Activated CD8-positive, alpha-beta T cell treated with anti-CD3 and anti-CD28 coated beads, Interleukin-2, amount 10 ng/mL, durations not matched to agents 7 days and 5 days (primary cell): ENCODE data around the gene EIF4G2. TPM values are rescaled to one million over a fixed set of nuclear protein-coding genes. Genes with fewer than 3 reads are reported as not detected.

Source experiments
- ATAC-seq: fragments of 150-1000 bp; cut with Tn5 transposase; one replicate; pipeline ENCODE4 v1.10.0; 2021; ENCODE audit warnings: moderate library complexity
- CTCF ChIA-PET: fragments of 350-600 bp; sonication (Branson Sonifier 250); formaldehyde crosslinking; loops from one replicate; lab custom pipeline; 2021; ENCODE audit warnings: antibody characterized with exemption; lab: Charles Lee
- POLR2A ChIA-PET: fragments of 350-600 bp; sonication (Branson Sonifier 250); formaldehyde crosslinking; loops from one replicate; lab custom pipeline; 2021; ENCODE audit warnings: antibody characterized with exemption; lab: Charles Lee
- DNase-seq: peaks from one replicate; pipeline ENCODE4 v3.0.0-alpha.2; 2020
- H3K27ac Mint-ChIP-seq: one replicate; pipeline ENCODE4 v1.8.0; 2021; ENCODE audit warnings: mild to moderate bottlenecking, mixed read lengths
- H3K27me3 Mint-ChIP-seq: one replicate; pipeline ENCODE4 v1.8.0; 2021; ENCODE audit warnings: low read depth, mixed read lengths
- H3K36me3 Mint-ChIP-seq: one replicate; pipeline ENCODE4 v1.8.0; 2021; ENCODE audit warnings: low read depth, mixed read lengths
- H3K4me1 Mint-ChIP-seq: one replicate; pipeline ENCODE4 v1.8.0; 2021; ENCODE audit warnings: low read depth, mixed read lengths
- H3K4me3 Mint-ChIP-seq: one replicate; pipeline ENCODE4 v1.8.0; 2021; ENCODE audit warnings: mild to moderate bottlenecking, mixed read lengths
- H3K9me3 Mint-ChIP-seq: one replicate; pipeline ENCODE4 v1.8.0; 2022; ENCODE audit warnings: mixed read lengths; ENCODE audit not compliant: insufficient read depth
- total RNA-seq, 2 experiments: library from RNA; stranded (reverse); gene quantifications; one replicate each; pipeline ENCODE4 v1.2.3, GENCODE V29; 2021

The EIF4G2 gene
- total RNA-seq: 100 to 1,000 TPM; 667 to 682 TPM

DNA sequence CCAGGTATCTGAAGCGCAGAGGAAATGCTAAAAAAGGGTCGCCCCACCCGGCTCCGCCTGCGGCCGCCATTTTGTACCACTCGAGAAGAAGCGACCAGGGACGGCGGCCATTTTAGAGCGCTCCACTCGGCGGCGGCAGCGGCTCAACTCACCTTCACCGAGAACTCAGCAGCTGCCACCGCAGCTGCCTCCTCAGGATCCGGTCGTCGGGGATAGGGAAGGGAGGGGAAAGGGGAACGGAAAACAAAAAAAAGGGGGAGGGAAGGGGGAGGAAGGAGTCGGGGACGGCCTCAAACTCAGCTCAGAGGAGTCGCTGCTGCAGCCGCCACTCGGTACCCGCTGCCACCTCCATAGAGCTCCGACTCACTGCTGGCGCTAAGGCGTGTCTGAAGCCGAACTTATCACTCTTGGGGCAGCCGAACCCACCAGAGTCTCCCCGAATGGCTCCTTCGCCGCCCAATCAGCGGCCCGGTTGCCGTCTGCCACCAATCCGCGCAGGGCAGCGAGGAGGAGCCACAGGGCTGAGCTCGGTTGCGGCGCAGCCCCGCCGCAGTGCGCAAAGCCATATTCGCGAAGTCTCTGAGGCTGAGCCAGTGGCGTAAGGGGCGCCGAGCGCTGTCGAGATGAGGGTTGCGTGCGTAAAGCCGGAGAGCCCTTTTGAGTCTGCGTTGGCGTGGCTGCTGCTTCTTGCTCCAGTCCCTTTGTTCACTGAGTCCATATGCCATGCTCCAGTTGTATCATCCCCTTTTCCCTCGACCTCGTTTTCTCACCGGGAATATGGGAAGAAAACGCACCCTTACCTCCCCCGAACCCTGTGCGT is at the start of gene EIF4G2:
EIF4G2 (minus strand) TSS at position 374 of the 820 bp plus-strand sequence.
- CTCF ChIA-PET: interaction anchor here (0.6 to 2.2 kb wide), 14 partner anchors 9 to 268 kb away, joined by 3 to 39 read pairs (median 6); partner anchors contain the start of genes RNF141 and ZBED5
- Mint-ChIP-seq H3K4me1 (peaks cover 47% of the 10 kb centered on the region), H3K4me3 (peak within 1 kb of the TSS; percentile 86), H3K27ac (peak within 1 kb of the TSS; percentile 98), H3K36me3 (peaks cover 44% of the 10 kb centered on the region), H3K27me3 (no peaks in the 10 kb centered on the region), H3K9me3 (no peaks in the 10 kb centered on the region)
- ATAC-seq: peak; percentile 94
- POLR2A ChIA-PET: interaction anchor here (0.6 to 5.9 kb wide), 46 partner anchors 8 to 1445 kb away, joined by 3 to 226 read pairs (median 4); partner anchors contain the start of genes CTR9 and ZBED5
- peak; percentile 98 for DNase-seq

DNA sequence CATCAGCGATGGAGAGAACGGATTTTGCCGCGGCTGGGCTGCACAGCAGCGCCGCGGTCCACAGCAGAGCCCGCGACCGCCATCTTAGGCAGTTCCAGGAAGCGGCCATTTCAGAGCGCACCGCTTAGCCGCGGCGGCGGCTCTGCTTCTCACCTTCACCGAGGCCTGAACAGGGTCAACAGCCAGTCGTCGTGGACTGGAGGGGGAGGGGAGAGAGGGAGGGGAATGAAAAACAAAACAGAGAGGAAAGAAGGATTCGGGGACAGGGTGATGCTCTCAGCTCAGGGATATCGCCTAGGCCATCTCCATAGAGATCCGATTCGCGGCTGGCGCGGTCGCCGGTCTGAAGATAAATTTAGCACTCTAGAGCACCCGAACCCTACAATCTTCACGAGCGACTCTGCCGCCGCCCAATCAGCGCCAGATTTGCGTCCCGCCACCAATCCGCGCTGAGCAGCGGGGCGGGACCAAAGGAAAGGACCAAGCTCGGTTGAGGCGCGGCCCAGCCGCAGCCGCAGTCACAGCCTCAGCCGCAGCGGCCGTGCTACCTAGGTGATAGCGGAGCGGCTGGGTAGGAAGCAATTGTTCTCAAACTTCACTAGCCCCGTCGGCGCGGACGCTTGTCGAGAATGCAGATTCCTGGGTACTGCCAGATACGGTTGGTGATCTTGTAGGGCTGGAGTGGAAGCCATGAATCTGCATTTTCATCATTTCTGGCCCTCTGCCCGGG is 49.1 kb upstream of the EIF4G2 start, which contains the start of gene ZBED5:
ZBED5 (minus strand) TSS at position 345 of the 730 bp plus-strand sequence. CDS start 3,108 bp downstream, outside the sequence.
- Mint-ChIP-seq H3K27ac (peak within 1 kb of the TSS; percentile 99), H3K36me3 (peaks cover 30% of the 10 kb centered on the region), H3K27me3 (no peaks in the 10 kb centered on the region), H3K4me1 (peaks cover 38% of the 10 kb centered on the region), H3K4me3 (peak within 1 kb of the TSS; percentile 99), H3K9me3 (no peaks in the 10 kb centered on the region)
- ChIA-PET CTCF (interaction anchor here (1.0 to 3.3 kb wide), 8 partner anchors 21 to 452 kb away, joined by 3 to 21 read pairs (median 4); partner anchors contain the start of gene EIF4G2), POLR2A (interaction anchor here (0.9 to 4.3 kb wide), 13 partner anchors 9 to 65 kb away, joined by 3 to 226 read pairs (median 6); partner anchors contain the start of gene EIF4G2)
- DNase-seq: peak; percentile 96
- ATAC-seq: peak; percentile 92

DNA sequence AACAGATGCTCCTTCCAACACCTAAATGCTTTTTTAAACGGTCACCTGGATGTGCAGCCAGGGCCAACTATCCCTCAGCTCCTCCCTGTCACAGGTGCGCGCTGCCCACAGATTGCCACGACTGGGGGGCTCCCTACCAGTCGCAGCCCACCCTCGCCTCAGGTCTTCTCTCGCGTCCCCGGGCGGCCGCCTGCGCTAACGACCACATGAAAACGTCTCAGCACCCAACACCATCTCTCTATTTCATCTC is 48.7 kb upstream of the EIF4G2 start:
- peaks cover 33% of the 10 kb centered on the region for H3K36me3 Mint-ChIP-seq
- ATAC-seq (peak; percentile 23), DNase-seq (no peak)
- H3K9me3 Mint-ChIP-seq: no peaks in the 10 kb centered on the region
- CTCF ChIA-PET: interaction anchor here (1.0 to 3.3 kb wide), 4 partner anchors 21 to 87 kb away, joined by 4 to 21 read pairs (median 8); no protein-coding TSS in a partner anchor
- H3K4me3 Mint-ChIP-seq: peak overlapping the region; percentile 99
- peak overlapping the region; percentile 99 for H3K27ac Mint-ChIP-seq
- H3K27me3 Mint-ChIP-seq: no peaks in the 10 kb centered on the region
- H3K4me1 Mint-ChIP-seq: peaks cover 33% of the 10 kb centered on the region
- POLR2A ChIA-PET: interaction anchor here (0.6 to 4.3 kb wide), 11 partner anchors 10 to 68 kb away, joined by 3 to 226 read pairs (median 6); partner anchors contain the start of gene EIF4G2

DNA sequence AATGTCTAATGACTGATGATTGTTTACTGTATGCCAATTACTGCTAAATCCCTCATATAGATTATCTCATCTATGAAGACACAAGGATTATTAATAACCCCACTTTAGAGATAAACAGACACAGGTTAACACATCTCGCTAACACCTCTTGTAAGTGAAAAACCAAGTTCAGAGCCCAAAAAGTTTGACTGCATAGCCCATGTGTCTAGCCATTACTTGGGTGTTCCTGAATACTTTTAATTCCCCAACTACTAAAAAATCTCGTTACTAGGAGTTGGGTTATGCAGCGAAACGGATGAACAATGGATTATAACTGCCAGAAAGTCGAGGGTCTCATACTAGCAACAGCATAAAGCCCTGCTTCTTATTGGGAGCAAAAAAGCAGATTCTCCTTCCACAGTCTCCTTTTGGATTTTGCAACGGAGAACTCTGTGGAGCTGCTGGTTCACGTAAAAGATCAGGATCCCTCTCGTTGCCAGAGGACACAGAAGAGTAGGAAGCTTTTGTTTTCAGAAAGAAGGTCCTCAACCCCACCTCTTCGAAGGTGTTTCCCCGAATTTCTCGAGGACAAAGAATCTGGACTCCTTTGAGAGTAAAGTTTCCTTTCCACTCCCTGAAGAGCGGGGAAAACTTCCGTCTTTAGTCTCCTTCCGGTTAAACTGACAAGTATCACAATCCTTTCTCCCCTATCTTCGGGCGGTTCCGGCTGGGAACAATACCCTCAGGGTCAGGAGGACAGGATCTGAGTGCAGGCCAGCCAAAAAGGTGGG is 48.1 kb upstream of the EIF4G2 start:
- Mint-ChIP-seq H3K36me3 (peaks cover 38% of the 10 kb centered on the region), H3K4me1 (peaks cover 33% of the 10 kb centered on the region), H3K9me3 (no peaks in the 10 kb centered on the region), H3K4me3 (peak overlapping the region; percentile 99), H3K27ac (peak overlapping the region; percentile 99), H3K27me3 (no peaks in the 10 kb centered on the region)
- ATAC-seq: no peak
- no peak for DNase-seq
- ChIA-PET POLR2A (interaction anchor here (0.6 to 4.3 kb wide), 11 partner anchors 10 to 68 kb away, joined by 3 to 226 read pairs (median 6); partner anchors contain the start of gene EIF4G2), CTCF (interaction anchor here (1.0 to 3.3 kb wide), 3 partner anchors 22 to 86 kb away, joined by 5 to 21 read pairs (median 12); no protein-coding TSS in a partner anchor)

DNA sequence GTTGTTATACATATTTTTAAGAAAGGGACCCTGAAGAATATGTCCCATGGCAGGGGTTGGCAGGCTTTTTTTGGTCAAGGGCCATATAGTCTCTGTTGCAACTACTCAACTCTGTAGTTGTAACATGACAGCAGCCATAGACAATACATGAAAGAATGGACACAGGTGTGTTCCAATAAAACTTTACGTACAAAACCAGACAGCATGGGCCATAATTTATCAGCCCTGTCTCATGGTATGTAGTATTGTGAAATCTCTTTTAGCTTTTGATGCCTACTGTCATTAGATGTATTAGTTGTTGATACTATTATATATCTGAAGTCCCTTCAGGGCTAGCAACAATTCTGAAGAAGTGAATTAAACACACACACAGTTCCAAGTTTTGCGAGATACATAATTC is 46.6 kb upstream of the EIF4G2 start:
- Mint-ChIP-seq H3K27ac (no peak overlapping the region), H3K36me3 (peaks cover 42% of the 10 kb centered on the region)
- CTCF ChIA-PET: interaction anchor here (1.1 to 1.9 kb wide), 2 partner anchors 23 to 46 kb away, joined by 4 to 6 read pairs; partner anchors contain the start of gene EIF4G2

DNA sequence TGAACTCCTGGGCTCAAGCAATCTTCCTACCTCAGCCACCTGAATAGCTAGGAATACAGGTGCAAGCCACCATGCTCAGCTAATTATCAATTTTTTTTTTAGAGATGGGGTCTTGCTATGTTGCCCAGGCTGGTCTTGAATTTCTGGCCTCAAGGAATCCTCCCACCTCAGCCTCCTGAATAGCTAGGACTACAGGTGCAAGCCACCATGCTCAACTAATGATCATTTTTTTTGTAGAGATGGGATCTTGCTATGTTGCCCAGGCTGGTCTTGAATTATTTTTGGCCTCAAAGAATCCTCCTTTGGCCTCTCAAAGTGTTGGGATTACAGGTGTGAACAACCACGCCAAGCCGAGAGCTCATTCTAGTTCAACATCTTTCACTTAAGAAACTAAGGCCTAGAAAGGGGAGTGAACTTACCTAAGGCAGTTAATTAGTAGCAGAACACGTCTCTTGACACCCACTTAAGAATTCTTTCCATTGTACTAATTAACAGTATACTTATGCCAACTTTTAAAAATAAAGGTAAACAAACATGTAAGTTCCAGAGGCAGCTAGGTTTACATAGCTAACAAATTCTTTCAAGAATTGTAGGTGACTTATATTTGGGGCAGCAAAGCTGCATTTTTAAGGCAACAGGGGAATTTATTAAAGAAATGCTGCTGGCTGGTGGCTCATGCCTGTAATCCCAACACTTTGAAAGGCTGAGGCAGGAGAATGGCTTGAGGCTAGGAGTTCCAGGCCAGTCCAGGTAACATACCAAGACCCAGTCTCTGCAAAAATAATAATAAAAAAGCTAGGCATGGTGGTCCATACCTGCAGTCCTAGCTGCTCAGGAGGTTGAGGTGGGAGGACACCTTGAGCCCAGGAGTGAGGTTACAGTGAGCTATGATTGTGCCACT is 39.5 kb upstream of the EIF4G2 start:
- ChIA-PET POLR2A (interaction anchor here (1.1 to 4.5 kb wide), 5 partner anchors 9 to 45 kb away, joined by 3 to 21 read pairs (median 5); partner anchors contain the start of genes EIF4G2 and ZBED5), CTCF (interaction anchor here (1.0 to 2.2 kb wide), 6 partner anchors 11 to 56 kb away, joined by 3 to 11 read pairs (median 6); partner anchors contain the start of gene EIF4G2)
- Mint-ChIP-seq H3K9me3 (no peaks in the 10 kb centered on the region), H3K4me3 (no peak overlapping the region), H3K4me1 (peaks cover 14% of the 10 kb centered on the region), H3K27me3 (no peaks in the 10 kb centered on the region), H3K36me3 (peaks cover 29% of the 10 kb centered on the region), H3K27ac (no peak overlapping the region)
- no peak for DNase-seq
- ATAC-seq: no peak

More for the DNA sequence above, 46.6 kb upstream of the EIF4G2 start:
- H3K9me3 Mint-ChIP-seq: no peaks in the 10 kb centered on the region
- DNase-seq (no peak), ATAC-seq (no peak)
- no peak overlapping the region for H3K4me3 Mint-ChIP-seq
- H3K4me1 Mint-ChIP-seq: peaks cover 33% of the 10 kb centered on the region
- H3K27me3 Mint-ChIP-seq: no peaks in the 10 kb centered on the region
- POLR2A ChIA-PET: interaction anchor here (2.9 to 4.3 kb wide), 2 partner anchors 46 to 48 kb away, joined by 16 to 226 read pairs; partner anchors contain the start of gene EIF4G2

DNA sequence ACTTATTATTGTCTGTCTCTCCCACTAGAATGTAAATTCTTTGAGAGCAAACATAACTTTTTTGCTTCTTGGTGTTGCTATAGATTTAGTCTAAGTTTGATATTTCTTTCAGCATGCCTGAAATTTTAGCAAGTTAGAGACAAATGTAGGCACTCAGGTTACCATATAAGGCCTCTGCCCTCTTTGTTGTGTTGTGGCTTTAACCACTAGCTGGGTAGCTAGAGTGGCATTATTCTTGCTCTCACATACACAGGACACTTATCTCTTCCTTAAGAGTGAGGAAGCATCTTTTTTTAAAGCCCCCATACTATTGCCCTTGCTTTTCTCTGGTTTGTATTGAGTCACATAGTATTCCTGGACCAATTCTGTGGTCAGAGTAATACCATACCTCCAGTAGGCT is 37.9 kb upstream of the EIF4G2 start:
- no peak overlapping the region for H3K27ac Mint-ChIP-seq
- CTCF ChIA-PET: interaction anchor here (0.9 to 2.0 kb wide), 2 partner anchors 32 to 54 kb away, joined by 3 to 6 read pairs; no protein-coding TSS in a partner anchor
- POLR2A ChIA-PET: interaction anchor here (1.9 to 4.5 kb wide), 2 partner anchors 11 to 37 kb away, joined by 8 to 21 read pairs; partner anchors contain the start of genes EIF4G2 and ZBED5
- H3K4me3 Mint-ChIP-seq: no peak overlapping the region
- DNase-seq: no peak
- peaks cover 10% of the 10 kb centered on the region for H3K4me1 Mint-ChIP-seq
- H3K36me3 Mint-ChIP-seq: peaks cover 16% of the 10 kb centered on the region
- no peak for ATAC-seq
- H3K27me3 Mint-ChIP-seq: no peaks in the 10 kb centered on the region
- no peaks in the 10 kb centered on the region for H3K9me3 Mint-ChIP-seq

DNA sequence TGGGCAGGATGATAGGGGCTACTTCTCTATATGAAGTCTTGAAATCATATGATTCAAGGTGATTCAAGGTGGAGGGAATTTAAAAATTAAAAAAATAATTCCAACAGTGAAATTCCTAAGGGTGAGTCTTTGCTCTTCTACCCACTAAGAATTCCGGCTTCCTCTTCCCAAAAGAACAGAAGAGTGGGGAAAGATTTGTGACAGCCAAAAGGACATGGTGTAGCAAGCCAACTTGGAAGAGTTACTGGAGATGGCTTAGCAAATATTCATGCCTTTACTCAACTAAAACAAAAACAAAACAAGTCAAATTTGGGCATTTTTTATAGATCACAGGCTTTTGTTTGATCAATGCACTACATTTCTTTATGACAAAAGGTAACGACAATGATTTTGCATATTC is 36.9 kb upstream of the EIF4G2 start:
- Mint-ChIP-seq H3K4me1 (peaks cover 10% of the 10 kb centered on the region), H3K9me3 (no peaks in the 10 kb centered on the region), H3K27ac (no peak overlapping the region), H3K36me3 (peaks cover 14% of the 10 kb centered on the region), H3K4me3 (no peak overlapping the region), H3K27me3 (no peaks in the 10 kb centered on the region)
- DNase-seq (no peak), ATAC-seq (no peak)
- CTCF ChIA-PET: no interaction called here
- POLR2A ChIA-PET: interaction anchor here (4.5 kb wide), 1 partner anchor 36 kb away, joined by 21 read pairs; the partner anchor contains the start of gene EIF4G2

DNA sequence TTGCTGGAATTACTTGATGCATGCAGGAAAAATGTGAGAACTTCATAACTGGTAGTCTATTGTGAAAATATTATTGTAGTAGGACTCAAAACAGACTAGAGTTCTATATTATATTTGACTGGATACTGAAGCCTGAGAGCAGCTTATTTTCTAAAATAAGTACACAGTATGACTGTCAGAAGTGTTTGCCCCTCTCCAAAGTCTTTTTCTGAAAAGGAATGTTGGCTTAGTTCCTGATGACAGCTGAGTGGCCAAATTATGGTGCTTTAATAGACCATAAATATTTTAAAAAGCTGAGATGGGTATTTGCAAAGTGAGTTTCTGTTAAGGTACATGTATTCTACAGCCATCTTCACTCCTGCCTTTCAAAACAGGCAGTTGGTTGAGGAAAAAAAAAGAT is 36.1 kb upstream of the EIF4G2 start:
- H3K36me3 Mint-ChIP-seq: peaks cover 11% of the 10 kb centered on the region
- no peaks in the 10 kb centered on the region for H3K27me3 Mint-ChIP-seq
- H3K27ac Mint-ChIP-seq: no peak overlapping the region
- H3K4me1 Mint-ChIP-seq: peaks cover 10% of the 10 kb centered on the region
- H3K9me3 Mint-ChIP-seq: no peaks in the 10 kb centered on the region
- H3K4me3 Mint-ChIP-seq: no peak overlapping the region
- no peak for ATAC-seq
- DNase-seq: no peak
- CTCF ChIA-PET: no interaction called here
- POLR2A ChIA-PET: no interaction called here

DNA sequence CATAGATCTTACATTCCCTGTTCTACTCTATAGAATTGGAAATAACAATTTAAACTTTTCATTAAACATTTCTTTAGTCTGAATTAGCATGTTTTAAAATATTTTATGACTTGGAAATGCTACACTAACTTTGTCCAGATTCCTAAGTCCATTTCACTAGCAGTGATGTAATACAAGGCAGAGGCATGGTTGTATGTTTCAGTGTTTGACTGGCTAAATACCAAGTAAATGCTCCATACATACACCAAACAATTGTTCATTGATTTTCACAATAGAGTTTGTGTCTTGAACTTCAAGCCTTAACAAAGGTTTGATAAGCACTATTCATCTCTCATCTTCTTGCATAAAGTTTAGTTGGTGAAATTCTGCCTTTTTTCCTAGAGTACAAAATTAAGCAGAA is 35.6 kb upstream of the EIF4G2 start:
- DNase-seq (no peak), ATAC-seq (no peak)
- peaks cover 10% of the 10 kb centered on the region for H3K4me1 Mint-ChIP-seq
- no peak overlapping the region for H3K4me3 Mint-ChIP-seq
- peaks cover 7% of the 10 kb centered on the region for H3K36me3 Mint-ChIP-seq
- no peak overlapping the region for H3K27ac Mint-ChIP-seq
- H3K27me3 Mint-ChIP-seq: no peaks in the 10 kb centered on the region
- ChIA-PET CTCF (no interaction called here), POLR2A (no interaction called here)
- H3K9me3 Mint-ChIP-seq: no peaks in the 10 kb centered on the region
